Ishikawa (cell line): Measurements from ENCODE around the gene DGKI.

Experiments used
- EGR1 ChIP-seq: IDR thresholded peaks from 2 replicates; pipeline ENCODE4 v1.6.1; 2012
- EP300 ChIP-seq: IDR thresholded peaks from 2 replicates; pipeline ENCODE4 v1.6.1; 2012; ENCODE audit warnings: borderline replicate concordance
- FOXM1 ChIP-seq: IDR thresholded peaks from 2 replicates; pipeline ENCODE4 v1.6.1; 2012; ENCODE audit warnings: low read depth, borderline replicate concordance
- NFIC ChIP-seq: IDR thresholded peaks from 2 replicates; pipeline ENCODE4 v1.6.1; 2012
- REST ChIP-seq: IDR thresholded peaks from 2 replicates; pipeline ENCODE4 v1.6.1; 2012; ENCODE audit warnings: low read depth, mild to moderate bottlenecking
- TAF1 ChIP-seq: IDR thresholded peaks from 2 replicates; pipeline ENCODE4 v1.6.1; 2012; ENCODE audit warnings: low read depth, mild to moderate bottlenecking
- TCF12 ChIP-seq: IDR thresholded peaks from 2 replicates; pipeline ENCODE4 v1.6.1; 2012; ENCODE audit warnings: low read depth
- USF1 ChIP-seq: IDR thresholded peaks from 2 replicates; pipeline ENCODE4 v1.6.1; 2012
- YY1 ChIP-seq: IDR thresholded peaks from 2 replicates; pipeline ENCODE4 v1.6.1; 2012; ENCODE audit warnings: low read depth

GRCh38 chr7:137413901-137414300 is 432.9 kb downstream of the DGKI start:
- TF ChIP-seq YY1, result no peak
- no peak for TF ChIP-seq NFIC
- no peak for TF ChIP-seq EGR1
- no peak for TF ChIP-seq EP300
- no peak for TF ChIP-seq REST
- TF ChIP-seq TAF1, result no peak
- no peak for TF ChIP-seq FOXM1
- TF ChIP-seq USF1, result no peak
- TF ChIP-seq TCF12, result no peak
